Tibial nerve (tissue), 4 donors: ENCODE measurements around the gene SRPRB.

ENCODE experiments used
- CTCF ChIP-seq, 5 experiments: fragments of 200-600 bp in 3 of 5; fragments of 450-650 bp in 2 of 5; sonication (generic) in 3 of 5; IDR thresholded peaks; one replicate each; pipeline ENCODE4 v1.5.1; 2016 to 2019; ENCODE audit warnings: antibody characterized with exemption in 5 of 5, mild to moderate bottlenecking in 3 of 5, moderate library complexity in 2 of 5
- EP300 ChIP-seq, 2 donors: sonication (generic); formaldehyde crosslinking; IDR thresholded peaks; one replicate each; pipeline ENCODE4 v1.6.1; 2017; ENCODE audit warnings: antibody characterized with exemption in 2 of 2, mild to moderate bottlenecking in 1 of 2
- POLR2A ChIP-seq, 2 donors: fragments of 450-650 bp; IDR thresholded peaks; one replicate each; pipeline ENCODE4 v1.6.1; 2017; ENCODE audit warnings: antibody characterized with exemption in 2 of 2, mild to moderate bottlenecking in 2 of 2, moderate library complexity in 2 of 2

- no peak for TF ChIP-seq POLR2A (IDR thresholded peaks at IDR 0.05)
- TF ChIP-seq CTCF (IDR thresholded peaks at IDR 0.05) = no peak
- no peak for TF ChIP-seq EP300 (IDR thresholded peaks at IDR 0.05)
These were observed 60.5 kb downstream of the SRPRB start for GRCh38 chr3:133866141-133866540.
